GM12892 (cell line): ENCODE results near the gene FANCM.
"Not testable (repeated sequence)": the region's sequence is repeated elsewhere in the genome, so short reads cannot be mapped to it uniquely, and the experiment has no call there.

Experiments used
- DNase-seq: peaks from one replicate; pipeline ENCODE4 v3.0.0; 2011; ENCODE audit not compliant: insufficient read length
- FAIRE-seq: peaks from 2 replicates; lab custom pipeline; 2011; peaks lifted over from hg19 to GRCh38; lab: Jason Lieb, UNC
- POLR2A ChIP-seq: IDR thresholded peaks from 2 replicates; pipeline ENCODE4 v1.6.1; 2011; ENCODE audit warnings: low read depth, low read length, control low read depth
- POLR2AphosphoS5 ChIP-seq: IDR thresholded peaks from 2 replicates; pipeline ENCODE4 v1.6.1; 2011; ENCODE audit warnings: low read depth, low read length, control low read depth
- TAF1 ChIP-seq: IDR thresholded peaks from 2 replicates; pipeline ENCODE4 v1.6.1; 2011; ENCODE audit warnings: low read depth, mild to moderate bottlenecking, control low read depth, low read length, borderline replicate concordance

The FANCM gene

GRCh38 chr14:45201905-45202304 is 66.2 kb downstream of the FANCM start:
- no peak for DNase-seq
- peak; percentile 51 for FAIRE-seq
- TF ChIP-seq TAF1 (no peak), POLR2A (no peak), POLR2AphosphoS5 (no peak)

GRCh38 chr14:45204241-45204640 is 68.5 kb downstream of the FANCM start:
- DNase-seq (no peak), FAIRE-seq (no peak)
- no peak for TF ChIP-seq POLR2A
- no peak for TF ChIP-seq POLR2AphosphoS5
- no peak for TF ChIP-seq TAF1

- TF ChIP-seq POLR2AphosphoS5 (no peak), TAF1 (no peak), POLR2A (no peak)
- no peak for FAIRE-seq
- no peak for DNase-seq
Observed at GRCh38 chr14:45210159-45210558, 74.4 kb downstream of the FANCM start.

GRCh38 chr14:45211295-45211694 is 75.6 kb downstream of the FANCM start:
- FAIRE-seq (no peak), DNase-seq (no peak)
- TF ChIP-seq POLR2AphosphoS5 (no peak), POLR2A (no peak), TAF1 (no peak)

GRCh38 chr14:45212231-45212630 is 76.5 kb downstream of the FANCM start:
- FAIRE-seq: no peak
- TF ChIP-seq POLR2AphosphoS5: no peak
- TF ChIP-seq POLR2A: no peak
- no peak for TF ChIP-seq TAF1
- DNase-seq: no peak

- FAIRE-seq, DNase-seq: not testable (repeated sequence)
Observed at GRCh38 chr14:45213716-45214115, 78.0 kb downstream of the FANCM start.

- DNase-seq, FAIRE-seq: not testable (repeated sequence)
Observed at GRCh38 chr14:45214341-45214740, 78.6 kb downstream of the FANCM start.

GRCh38 chr14:45222485-45223262 is 86.9 kb downstream of the FANCM start:
- DNase-seq: no peak
- TF ChIP-seq POLR2AphosphoS5 (no peak), POLR2A (no peak), TAF1 (no peak)
- no peak for FAIRE-seq

GRCh38 chr14:45227566-45227965 is 91.8 kb downstream of the FANCM start:
- TF ChIP-seq POLR2A (no peak), TAF1 (no peak), POLR2AphosphoS5 (no peak)
- no peak for DNase-seq
- no peak for FAIRE-seq

- no peak for TF ChIP-seq POLR2AphosphoS5
- no peak for TF ChIP-seq TAF1
- TF ChIP-seq POLR2A: no peak
- DNase-seq (no peak), FAIRE-seq (no peak)
Observed at GRCh38 chr14:45238988-45239387, 103.3 kb downstream of the FANCM start.

GRCh38 chr14:45242706-45243105 is 107.0 kb downstream of the FANCM start:
- TF ChIP-seq TAF1 (no peak), POLR2A (no peak), POLR2AphosphoS5 (no peak)
- peak; percentile 50 for FAIRE-seq
- DNase-seq: no peak

GRCh38 chr14:45246151-45246550 is 110.4 kb downstream of the FANCM start:
- no peak for TF ChIP-seq POLR2AphosphoS5
- no peak for TF ChIP-seq TAF1
- TF ChIP-seq POLR2A: no peak
- DNase-seq (no peak), FAIRE-seq (no peak)

GRCh38 chr14:45246691-45247090 is 111.0 kb downstream of the FANCM start:
- DNase-seq (no peak), FAIRE-seq (no peak)
- TF ChIP-seq TAF1 (no peak), POLR2AphosphoS5 (no peak), POLR2A (no peak)
